Heart right ventricle (tissue), 16 donors: ENCODE results near the gene USP2. TPM values are rescaled to one million over a fixed set of nuclear protein-coding genes. Genes with fewer than 3 reads are reported as not detected.
A peak's percentile ranks its signal among the peaks of the same experiment; 100 is the strongest.
"Not testable (repeated sequence)": the region's sequence is repeated elsewhere in the genome, so short reads cannot be mapped to it uniquely, and the experiment has no call there.

Experiments used
- ATAC-seq, 8 donors: fragments of 200-7000 bp; cut with Tn5 transposase; one replicate each; pipeline ENCODE4 v1.9.1; 2020; ENCODE audit warnings: mild to moderate bottlenecking in 8 of 8, moderate library complexity in 8 of 8, moderate number of reproducible peaks in 1 of 8
- DNase-seq, 2 donors: peaks; one replicate each; pipeline ENCODE4 v3.0.0-alpha.2; 2020
- H3K27ac ChIP-seq, 10 donors: fragments of 200-600 bp; sonication (generic) in 2 of 10; one replicate each; pipeline versions ENCODE4 v1.5.0 to v1.8.0; 2020 to 2022; ENCODE audit warnings: mild to moderate bottlenecking in 3 of 10
- H3K27me3 ChIP-seq, 7 donors: fragments of 200-600 bp; one replicate each; pipeline ENCODE4 v1.8.0; 2021 to 2022; ENCODE audit warnings: mild to moderate bottlenecking in 2 of 7
- H3K36me3 ChIP-seq, 9 donors: fragments of 200-600 bp; sonication (generic) in 1 of 9; one replicate each; pipeline versions ENCODE4 v1.5.0 to v1.8.0; 2020 to 2022; ENCODE audit warnings: mild to moderate bottlenecking in 2 of 9
- H3K4me1 ChIP-seq, 9 donors: fragments of 200-600 bp; sonication (generic) in 1 of 9; one replicate each; pipeline versions ENCODE4 v1.5.0 to v1.8.0; 2020 to 2022; ENCODE audit warnings: mild to moderate bottlenecking in 4 of 9
- H3K4me3 ChIP-seq, 10 donors: fragments of 200-600 bp; sonication (generic) in 2 of 10; one replicate each; pipeline versions ENCODE4 v1.5.0 to v1.8.0; 2020 to 2022; ENCODE audit warnings: mild to moderate bottlenecking in 7 of 10, moderate library complexity in 2 of 10
- H3K9me3 ChIP-seq, 11 donors: fragments of 200-600 bp in 10 of 11; sonication (generic) in 2 of 11; one replicate each; pipeline versions ENCODE4 v1.5.0 to v1.8.0; 2013 to 2022; ENCODE audit warnings: mild to moderate bottlenecking in 2 of 11, control low read depth in 1 of 11, moderate library complexity in 1 of 11
- CTCF ChIP-seq, 9 donors: fragments of 200-600 bp; sonication (generic) in 2 of 9; IDR thresholded peaks; one replicate each; pipeline versions ENCODE4 v1.5.0 to v1.8.0; 2021 to 2022; ENCODE audit warnings: antibody characterized with exemption in 9 of 9, mild to moderate bottlenecking in 5 of 9, moderate library complexity in 1 of 9
- WGBS, 2 donors: extraction: QIAGEN DNeasy Blood & Tissue Kit; methylation state at CpG; one replicate each; pipeline ENCODE4 v1.1.7; 2013; ENCODE audit warnings: inconsistent platforms in 1 of 2; 5-methylcytosine and 5-hydroxymethylcytosine counted together
- intact Hi-C, 10 donors: fragments of 100-400 bp; cut with DNase I; formaldehyde crosslinking; loops; one replicate each; pipeline versions ENCODE4 v1.11.1 to v1.14.2; 2022
- polyA plus RNA-seq, 2 donors: library from polyadenylated mRNA; stranded (reverse); fragments of 200-250 nt; gene quantifications; one replicate each; pipeline ENCODE4 v1.2.3, GENCODE V29; 2013
- total RNA-seq, 10 donors: library from RNA; stranded (reverse); fragmentation: NEBNext Ultra II Directional in 3 of 10; extraction: Animal tissue kit (Norgen Biotek cat#: 25700) in 3 of 10; gene quantifications; one replicate each; pipeline versions ENCODE4 v1.2.1 to v1.2.4, GENCODE V29; 2021 to 2023
- donor health status: Arrhythmogenic right ventricular cardiomyopathy.
- donor health status: ischemic (EF 13 %, LVEDD 7.1; RV severe dilation, severe dysfunction).
- donor health status: healthy with polysubstance abuse.
- donor health status: DM: no; HTN: yes; CAD: no.
- donor health status: DM: no; HTN: no; CAD: no.
- donor health status: ischemic (EF 25% LVEDD 6.9; RV normal size, moderate dysfunction).
- donor health status: ischemic (EF 25% LVEDD 5.7; RV mildly dilated, moderate dysfunction).
- donor health status: healthy.
- donor health status: DM: yes; HTN: yes; CAD: no.
- donor health status: Ischemic cardiomyopathy.
- donor health status: ischemic (EF 35%, LVEDD 5.7; RV mildly dilated, moderate dysfunction).
- donor health status: nonischemic (EF 11% LVEDD 7.7; RV severe dilation, severe dysfunction).
- donor health status: DM: yes; HTN: yes; CAD: no.
- donor health status: PGD.
- donor health status: ischemic (EF 29% LVEDD 5.4; RV normal size, mild dysfunction).
- donor health status: nonischemic (EF 23%, LVEDD 6.1; RV moderate dilation, normal function).

USP2 gene
- total and polyA plus RNA-seq, 12 donors, result 42.0 to 183 (median 130) TPM

- no peaks in the 10 kb centered on the region for H3K4me1 ChIP-seq
- no peak for DNase-seq
- WGBS, 2 donors, result 75 to 81% methylated on average over 5 of the region's 5 CpGs
- H3K4me3 ChIP-seq, result no peak overlapping the region
- intact Hi-C loops, result loop anchor here in 3 of 10 donors (5.0 to 10.0 kb wide), 2 partner anchors 83 to 85 kb away; no protein-coding TSS in a partner anchor
- no peak for ATAC-seq
- H3K27me3 ChIP-seq, result peaks cover 0 to 4% (median 0%) of the 10 kb centered on the region in 7 donors
- no peak overlapping the region for H3K27ac ChIP-seq
- no peaks in the 10 kb centered on the region for H3K36me3 ChIP-seq
- no peaks in the 10 kb centered on the region for H3K9me3 ChIP-seq
- TF ChIP-seq CTCF (IDR thresholded peaks at IDR 0.05), result peak in 3 of 9 donors; percentile 10 to 30 (median 14)
These were observed 8.2 kb upstream of the USP2 start for GRCh38 chr11:119389611-119390254.

DNA sequence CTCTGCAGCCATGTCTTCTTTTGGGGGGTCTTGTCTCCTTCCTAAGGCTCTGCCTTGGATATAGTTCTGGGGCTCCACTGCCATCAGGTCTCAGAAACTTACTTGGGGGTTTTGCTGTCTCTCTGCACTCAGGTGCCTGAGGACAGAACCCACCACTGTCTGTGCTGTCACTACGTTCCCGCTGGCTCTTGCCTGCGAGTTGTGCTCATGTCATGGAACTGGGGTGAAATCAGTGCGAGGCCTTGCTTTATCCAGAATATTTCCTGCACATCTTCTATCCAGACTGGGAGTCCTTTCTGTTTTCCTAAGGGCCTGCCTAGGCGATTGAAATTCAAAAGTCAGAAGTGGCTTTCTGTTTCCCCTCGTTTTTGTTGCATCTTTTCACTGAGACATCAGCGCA, 6.6 kb upstream of the USP2 start:
- ATAC-seq, result no peak
- TF ChIP-seq CTCF (IDR thresholded peaks at IDR 0.05), result no peak
- Histone ChIP-seq H3K4me1 (no peaks in the 10 kb centered on the region), H3K27me3 (peaks cover 0 to 4% (median 0%) of the 10 kb centered on the region in 7 donors), H3K9me3 (no peaks in the 10 kb centered on the region), H3K27ac (no peak overlapping the region), H3K4me3 (no peak overlapping the region), H3K36me3 (no peaks in the 10 kb centered on the region)
- no peak for DNase-seq
- intact Hi-C loops, result loop anchor here in 3 of 10 donors (5.0 to 10.0 kb wide), 2 partner anchors 84 to 87 kb away; no protein-coding TSS in a partner anchor
- WGBS, 2 donors, result 88 to 89% methylated on average over 7 of the region's 7 CpGs

DNA sequence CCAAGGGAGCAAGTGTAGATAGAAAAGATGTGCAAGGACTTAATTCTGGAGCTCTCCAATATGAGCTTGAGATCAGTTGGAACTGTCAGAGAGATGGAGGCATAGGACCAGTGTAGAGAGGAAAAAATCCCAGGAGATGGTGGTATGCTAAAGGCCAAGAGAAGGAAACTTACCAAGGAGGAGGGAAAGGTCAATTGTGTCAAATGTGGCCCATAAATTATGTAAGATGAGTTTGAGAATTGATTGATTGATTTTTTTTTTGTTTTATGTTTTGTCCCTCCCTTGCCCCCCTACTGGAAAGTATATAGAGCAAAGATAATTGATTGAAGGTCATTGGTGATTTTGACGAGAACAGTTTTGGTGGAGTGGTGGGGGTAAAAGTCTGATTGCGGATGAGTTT, 2.8 kb upstream of the USP2 start:
- Histone ChIP-seq H3K4me1 (peaks cover 6 to 26% (median 17%) of the 10 kb centered on the region in 9 donors), H3K9me3 (no peaks in the 10 kb centered on the region), H3K27ac (no peak overlapping the region), H3K27me3 (peaks cover 0 to 4% (median 0%) of the 10 kb centered on the region in 7 donors), H3K36me3 (no peaks in the 10 kb centered on the region), H3K4me3 (no peak overlapping the region)
- TF ChIP-seq CTCF (IDR thresholded peaks at IDR 0.05), result no peak
- WGBS, 2 donors, result 91 to 93% methylated on average over 2 of the region's 2 CpGs
- intact Hi-C loops, result loop anchor here in 6 of 10 donors (5.0 to 10.0 kb wide), 3 partner anchors 42 to 90 kb away; partner anchors contain the start of gene C1QTNF5 (in 1 of the 6)
- DNase-seq (no peak), ATAC-seq (no peak)

DNA sequence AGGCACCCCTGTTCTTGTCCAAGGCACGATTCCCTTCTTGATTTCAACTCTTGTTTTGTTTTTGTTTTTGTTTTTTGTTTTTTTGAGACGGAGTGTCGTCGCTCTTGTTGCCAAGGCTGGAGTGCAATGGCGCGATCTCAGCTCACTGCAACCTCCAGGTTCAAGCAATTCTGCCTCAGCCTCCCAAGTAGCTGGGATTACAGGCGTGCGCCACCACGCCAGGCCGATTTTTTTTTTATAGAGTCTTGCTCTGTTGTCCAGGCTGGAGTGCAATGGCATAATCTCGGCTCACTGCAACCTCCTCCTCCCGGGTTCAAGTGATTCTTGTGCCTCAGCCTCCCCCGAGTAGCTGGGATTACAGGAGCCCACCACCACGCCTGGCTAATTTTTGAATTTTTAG, 1.0 kb upstream of the USP2 start:
- not testable (repeated sequence) for H3K9me3 ChIP-seq, H3K27me3 ChIP-seq, H3K4me3 ChIP-seq, H3K27ac ChIP-seq, DNase-seq, ATAC-seq, H3K36me3 ChIP-seq
- peaks cover 6 to 29% (median 19%) of the 10 kb centered on the region in 9 donors for H3K4me1 ChIP-seq
- 87 to 89% methylated on average over 14 of the region's 14 CpGs for WGBS, 2 donors
- intact Hi-C loops, result loop anchor here in 6 of 10 donors (5.0 to 10.0 kb wide), 3 partner anchors 40 to 92 kb away; partner anchors contain the start of gene C1QTNF5 (in 1 of the 6)

DNA sequence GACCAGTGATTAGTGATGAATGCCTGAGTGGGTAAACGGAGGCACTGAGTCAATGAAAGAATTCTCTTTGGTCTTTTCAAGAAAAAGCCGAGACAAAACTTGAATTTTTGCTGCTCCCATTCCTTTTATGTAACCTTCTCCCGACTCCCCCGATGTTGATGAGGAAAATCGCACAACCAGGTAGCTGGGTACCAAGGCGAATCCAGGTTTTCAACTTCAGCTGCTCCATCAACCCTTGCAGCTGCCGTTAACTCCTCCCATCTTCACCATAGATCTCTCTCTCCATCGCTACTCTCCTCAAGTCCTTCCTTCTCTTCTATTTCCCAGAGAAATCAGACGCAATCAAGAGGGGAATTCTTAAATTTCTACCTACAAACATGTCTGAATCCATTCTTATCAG, 611 bp upstream of the USP2 start:
- no peak for TF ChIP-seq CTCF (IDR thresholded peaks at IDR 0.05)
- intact Hi-C loops, result loop anchor here in 6 of 10 donors (5.0 to 10.0 kb wide), 3 partner anchors 40 to 93 kb away; partner anchors contain the start of gene C1QTNF5 (in 1 of the 6)
- Histone ChIP-seq H3K36me3 (no peaks in the 10 kb centered on the region), H3K4me3 (peak overlapping the region in 9 of 10 donors; percentile 34 to 66 (median 54)), H3K4me1 (peaks cover 6 to 32% (median 22%) of the 10 kb centered on the region in 9 donors), H3K27ac (peak overlapping the region in 2 of 10 donors; percentile 6 to 80), H3K9me3 (no peaks in the 10 kb centered on the region), H3K27me3 (peaks cover 0 to 4% (median 0%) of the 10 kb centered on the region in 7 donors)
- 9 to 11% methylated on average over 9 of the region's 9 CpGs for WGBS, 2 donors
- no peak for DNase-seq
- ATAC-seq, result no peak
